ENCODE results near the gene RIMBP2.

GRCh38 chr12:130468700-130469245 lies 247.3 kb downstream of the RIMBP2 start:
- TF ChIP-seq, protein P1, sequence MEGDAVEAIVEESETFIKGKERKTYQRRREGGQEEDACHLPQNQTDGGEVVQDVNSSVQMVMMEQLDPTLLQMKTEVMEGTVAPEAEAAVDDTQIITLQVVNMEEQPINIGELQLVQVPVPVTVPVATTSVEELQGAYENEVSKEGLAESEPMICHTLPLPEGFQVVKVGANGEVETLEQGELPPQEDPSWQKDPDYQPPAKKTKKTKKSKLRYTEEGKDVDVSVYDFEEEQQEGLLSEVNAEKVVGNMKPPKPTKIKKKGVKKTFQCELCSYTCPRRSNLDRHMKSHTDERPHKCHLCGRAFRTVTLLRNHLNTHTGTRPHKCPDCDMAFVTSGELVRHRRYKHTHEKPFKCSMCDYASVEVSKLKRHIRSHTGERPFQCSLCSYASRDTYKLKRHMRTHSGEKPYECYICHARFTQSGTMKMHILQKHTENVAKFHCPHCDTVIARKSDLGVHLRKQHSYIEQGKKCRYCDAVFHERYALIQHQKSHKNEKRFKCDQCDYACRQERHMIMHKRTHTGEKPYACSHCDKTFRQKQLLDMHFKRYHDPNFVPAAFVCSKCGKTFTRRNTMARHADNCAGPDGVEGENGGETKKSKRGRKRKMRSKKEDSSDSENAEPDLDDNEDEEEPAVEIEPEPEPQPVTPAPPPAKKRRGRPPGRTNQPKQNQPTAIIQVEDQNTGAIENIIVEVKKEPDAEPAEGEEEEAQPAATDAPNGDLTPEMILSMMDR (optimal IDR thresholded peaks at IDR 0.05 in 1 of 3, IDR thresholded peaks at IDR 0.05 in 1 of 3, conservative IDR thresholded peaks at IDR 0.05 in 1 of 3; ENCODE audit: extremely low read depth in 1 of 3, insufficient read depth in 2 of 3, low read length in 3 of 3): no peak
- no peak for TF ChIP-seq EZH2 (IDR thresholded peaks at IDR 0.05; ENCODE audit: low read length)
